Fibroblast of villous mesenchyme (primary cell): ENCODE data around the gene STK32C. TPM values are rescaled to one million over a fixed set of nuclear protein-coding genes. Genes with fewer than 3 reads are reported as not detected.

Experiments used
- DNase-seq: peaks from one replicate; pipeline ENCODE4 v3.0.0-alpha.2; 2010; ENCODE audit warnings: low read depth
- H3K4me3 ChIP-seq: 2 replicates; pipeline ENCODE4 v1.5.1; 2011; ENCODE audit warnings: low read depth, mild to moderate bottlenecking, low read length
- CTCF ChIP-seq: IDR thresholded peaks from 2 replicates; pipeline ENCODE4 v1.5.1; 2012; ENCODE audit warnings: low read depth, mild to moderate bottlenecking, low read length; ENCODE audit not compliant: insufficient read depth
- total RNA-seq: library from RNA; depleted of rRNA; stranded (reverse); fragments of >200 nt; gene quantifications from 2 replicates; pipeline ENCODE4 v1.2.3, GENCODE V29; 2012

The STK32C gene
- total RNA-seq, 1 donor: 8.6 TPM

- no peak for TF ChIP-seq CTCF
- no peak for DNase-seq
- no peak overlapping the region for H3K4me3 ChIP-seq
These were observed 13.0 kb downstream of the STK32C start for GRCh38 chr10:132294561-132295318.

GRCh38 chr10:132293813-132294520, 13.8 kb downstream of the STK32C start:
- no peak for DNase-seq
- TF ChIP-seq CTCF: no peak
- H3K4me3 ChIP-seq: no peak overlapping the region

GRCh38 chr10:132293201-132293812, 14.4 kb downstream of the STK32C start:
- no peak for DNase-seq
- no peak overlapping the region for H3K4me3 ChIP-seq
- TF ChIP-seq CTCF: no peak

- no peak for TF ChIP-seq CTCF
These were observed 15.2 kb downstream of the STK32C start for GRCh38 chr10:132292287-132293200.

GRCh38 chr10:132291826-132292225, 15.9 kb downstream of the STK32C start:
- no peak for TF ChIP-seq CTCF
- DNase-seq: no peak

More at GRCh38 chr10:132292287-132293200, 15.2 kb downstream of the STK32C start:
- no peak overlapping the region for H3K4me3 ChIP-seq
- DNase-seq: no peak

GRCh38 chr10:132290631-132291030, 17.1 kb downstream of the STK32C start:
- no peak overlapping the region for H3K4me3 ChIP-seq
- no peak for DNase-seq
- no peak for TF ChIP-seq CTCF

More at GRCh38 chr10:132291826-132292225, 15.9 kb downstream of the STK32C start:
- H3K4me3 ChIP-seq: no peak overlapping the region
